Kidney (tissue), 14 donors: Measurements from ENCODE around the gene H3-3A. TPM values are rescaled to one million over a fixed set of nuclear protein-coding genes. Genes with fewer than 3 reads are reported as not detected.
A peak's percentile ranks its signal among the peaks of the same experiment; 100 is the strongest.

Experiments
- DNase-seq, 5 donors: peaks; one replicate each; pipeline ENCODE4 v3.0.0-alpha.2; 2013 to 2020
- FAIRE-seq: peaks from 2 replicates; lab custom pipeline; 2012; peaks lifted over from hg19 to GRCh38; lab: Jason Lieb, UNC
- H3K27ac ChIP-seq, 2 donors: one replicate each; pipeline ENCODE4 v1.7.0; 2013; ENCODE audit warnings: low read depth in 2 of 2, low read length in 2 of 2, inconsistent platforms in 1 of 2
- H3K27me3 ChIP-seq: one replicate; pipeline ENCODE4 v1.7.1; 2013; ENCODE audit warnings: low read length, inconsistent platforms; ENCODE audit not compliant: control insufficient read depth, insufficient read depth
- H3K36me3 ChIP-seq, 3 donors: one replicate each; pipeline versions ENCODE4 v1.7.0 to v1.7.1; 2013; ENCODE audit warnings: low read length in 3 of 3, control low read depth in 1 of 3, inconsistent platforms in 1 of 3; ENCODE audit not compliant: insufficient read depth in 3 of 3, control insufficient read depth in 2 of 3
- H3K4me1 ChIP-seq, 3 donors: one replicate each; pipeline versions ENCODE4 v1.7.0 to v1.7.1; 2013; ENCODE audit warnings: low read length in 3 of 3, inconsistent platforms in 1 of 3, low read depth in 1 of 3; ENCODE audit not compliant: control insufficient read depth in 2 of 3, insufficient read depth in 2 of 3
- H3K4me3 ChIP-seq, 3 donors: one replicate each; pipeline versions ENCODE4 v1.7.0 to v1.8.1; 2013; ENCODE audit warnings: low read length in 3 of 3, control low read depth in 1 of 3, inconsistent platforms in 1 of 3
- H3K9ac ChIP-seq, 3 donors: one replicate each; pipeline versions ENCODE4 v1.7.0 to v1.7.1; 2013; ENCODE audit warnings: low read length in 3 of 3, control low read depth in 1 of 3, inconsistent platforms in 1 of 3
- H3K9me3 ChIP-seq, 3 donors: one replicate each; pipeline versions ENCODE4 v1.7.0 to v1.7.1; 2013; ENCODE audit warnings: low read length in 3 of 3, control low read depth in 1 of 3, inconsistent platforms in 1 of 3; ENCODE audit not compliant: control insufficient read depth in 2 of 3, insufficient read depth in 1 of 3
- intact Hi-C: fragments of 100-400 bp; cut with DNase I; formaldehyde crosslinking; loops from one replicate; pipeline ENCODE4 v1.11.1; 2022
- polyA plus RNA-seq: library from polyadenylated mRNA; stranded (reverse); fragments of 350-450 nt; fragmentation: Illumina TruSeq; extraction: RNeasy Lipid Tissue Mini Kit (QIAGEN cat#74804); gene quantifications from one replicate; pipeline ENCODE4 v1.2.3, GENCODE V29; 2014; ENCODE audit warnings: low read depth, low replicate concordance; ENCODE audit not compliant: insufficient read depth
- total RNA-seq: library from RNA; stranded (reverse); fragmentation: NEBNext Ultra II Directional; extraction: Animal tissue kit (Norgen Biotek cat#: 25700); gene quantifications from one replicate; pipeline ENCODE4 v1.2.1, GENCODE V29; 2021
- TF ChIP-seq, protein P1 (sequence below): IDR thresholded peaks from 3 replicates; pipeline ENCODE4 v1.5.1; 2012; ENCODE audit warnings: mild to moderate bottlenecking, moderate library complexity, borderline replicate concordance; ENCODE audit not compliant: insufficient read depth; ENCODE audit errors: extremely low read depth
- donor health status: control.
- donor health status: control.
- donor health status: control.
- donor health status: control.
- donor health status: control.
- donor health status: DM: yes; HTN: yes; CAD: no.
- donor health status: Normal renal cell carcinoma (clear cell type).

The H3-3A gene
- total and polyA plus RNA-seq, 2 donors from 2014 or later, result 404 to 524 TPM

DNA sequence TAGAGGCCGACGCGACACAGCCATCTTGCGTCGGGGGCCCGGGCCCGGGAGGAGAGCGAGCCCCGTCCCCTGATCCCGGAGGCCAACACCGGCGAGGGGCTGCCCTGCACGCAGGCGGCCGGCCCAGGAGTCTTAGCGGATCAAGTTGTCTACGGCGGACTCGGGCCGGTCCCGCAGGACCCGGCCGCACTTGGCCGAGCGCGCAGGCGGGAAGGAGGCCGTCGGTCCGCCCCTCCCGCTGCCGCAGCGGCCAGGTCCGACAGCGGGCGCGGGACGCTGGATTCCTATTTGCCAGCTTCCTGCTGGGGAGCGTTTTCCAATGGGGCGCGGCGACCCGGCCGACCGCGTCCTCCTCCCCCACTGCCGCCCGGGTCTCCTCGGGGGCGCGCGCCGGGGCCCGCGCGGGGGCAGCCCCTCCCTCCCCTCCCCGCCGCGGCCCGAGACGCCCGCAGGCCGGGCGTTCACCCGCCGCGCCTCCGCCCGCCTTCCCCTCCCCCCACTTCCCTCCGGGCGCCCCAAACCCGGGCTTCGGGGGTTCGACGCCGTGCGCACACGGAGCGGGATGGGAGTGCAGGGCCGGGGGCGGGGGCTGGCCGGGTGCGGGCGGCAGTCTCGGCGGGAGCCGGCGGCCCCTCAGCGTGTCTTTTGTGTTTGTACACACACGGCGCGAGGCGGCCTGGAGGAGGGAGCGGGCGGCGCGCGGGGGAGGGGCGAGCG lies 517 bp upstream of the H3-3A start:
- intact Hi-C loops, result no loop called here
- peaks cover 10 to 22% (median 13%) of the 10 kb centered on the region in 3 donors for H3K4me1 ChIP-seq
- DNase-seq (peak; percentile 91 to 94 (median 93)), FAIRE-seq (no peak)
- H3K27ac ChIP-seq, result peak overlapping the region; percentile 97 to 98
- TF ChIP-seq, protein P1, sequence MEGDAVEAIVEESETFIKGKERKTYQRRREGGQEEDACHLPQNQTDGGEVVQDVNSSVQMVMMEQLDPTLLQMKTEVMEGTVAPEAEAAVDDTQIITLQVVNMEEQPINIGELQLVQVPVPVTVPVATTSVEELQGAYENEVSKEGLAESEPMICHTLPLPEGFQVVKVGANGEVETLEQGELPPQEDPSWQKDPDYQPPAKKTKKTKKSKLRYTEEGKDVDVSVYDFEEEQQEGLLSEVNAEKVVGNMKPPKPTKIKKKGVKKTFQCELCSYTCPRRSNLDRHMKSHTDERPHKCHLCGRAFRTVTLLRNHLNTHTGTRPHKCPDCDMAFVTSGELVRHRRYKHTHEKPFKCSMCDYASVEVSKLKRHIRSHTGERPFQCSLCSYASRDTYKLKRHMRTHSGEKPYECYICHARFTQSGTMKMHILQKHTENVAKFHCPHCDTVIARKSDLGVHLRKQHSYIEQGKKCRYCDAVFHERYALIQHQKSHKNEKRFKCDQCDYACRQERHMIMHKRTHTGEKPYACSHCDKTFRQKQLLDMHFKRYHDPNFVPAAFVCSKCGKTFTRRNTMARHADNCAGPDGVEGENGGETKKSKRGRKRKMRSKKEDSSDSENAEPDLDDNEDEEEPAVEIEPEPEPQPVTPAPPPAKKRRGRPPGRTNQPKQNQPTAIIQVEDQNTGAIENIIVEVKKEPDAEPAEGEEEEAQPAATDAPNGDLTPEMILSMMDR, result no peak
- no peaks in the 10 kb centered on the region for H3K27me3 ChIP-seq
- peak overlapping the region; percentile 48 to 97 (median 91) for H3K9ac ChIP-seq
- H3K4me3 ChIP-seq, result peak overlapping the region; percentile 61 to 94 (median 88)
- H3K36me3 ChIP-seq, result peaks cover 0 to 14% (median 13%) of the 10 kb centered on the region in 3 donors
- no peaks in the 10 kb centered on the region for H3K9me3 ChIP-seq

DNA sequence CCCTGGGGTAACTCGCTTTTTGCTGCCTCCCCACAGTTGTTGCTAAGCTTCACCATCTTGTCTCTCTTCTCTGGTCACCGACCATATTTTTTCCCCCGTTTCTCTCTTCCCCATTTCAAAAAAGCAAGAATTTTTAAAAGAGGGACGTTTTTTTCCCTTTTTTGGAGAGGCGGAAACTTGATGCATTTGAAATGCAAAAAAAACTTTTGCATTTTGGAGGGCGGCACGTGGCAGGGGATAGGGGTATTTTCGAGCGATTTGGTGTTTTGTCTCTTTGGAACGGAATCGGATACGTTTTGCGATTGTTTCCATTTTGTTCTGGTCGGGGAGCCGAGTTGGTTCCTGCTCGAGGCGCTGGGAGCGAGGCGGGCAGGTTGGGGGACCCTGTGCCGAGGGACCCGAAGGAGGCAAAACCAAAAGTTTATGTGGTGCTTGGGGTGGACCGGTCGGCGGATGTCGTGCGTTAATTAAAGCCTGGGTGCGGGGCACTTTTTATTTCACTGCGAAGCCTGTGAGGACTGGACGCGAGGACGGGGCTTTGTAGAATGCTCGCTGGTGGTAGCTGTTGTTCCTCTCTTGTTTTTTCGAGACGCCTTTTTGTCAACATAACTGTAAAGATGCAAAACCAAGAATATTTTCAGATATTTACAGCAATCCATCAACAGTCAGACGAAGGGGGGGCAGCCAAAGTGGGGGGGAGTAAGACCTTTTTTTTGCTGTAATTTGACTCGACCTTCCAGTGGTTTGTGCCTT lies 884 bp downstream of the H3-3A start:
- intact Hi-C loops, result no loop called here
- H3K36me3 ChIP-seq, result peaks cover 0 to 18% (median 14%) of the 10 kb centered on the region in 3 donors
- DNase-seq, result peak; percentile 52 to 79 (median 77)
- H3K4me3 ChIP-seq, result peak overlapping the region; percentile 83 to 93 (median 89)
- H3K9ac ChIP-seq, result peak overlapping the region; percentile 93 to 95 (median 94)
- H3K4me1 ChIP-seq, result peaks cover 10 to 22% (median 13%) of the 10 kb centered on the region in 3 donors
- no peaks in the 10 kb centered on the region for H3K27me3 ChIP-seq
- H3K27ac ChIP-seq, result peak overlapping the region; percentile 98 to 99
- TF ChIP-seq, protein P1, result no peak
- no peaks in the 10 kb centered on the region for H3K9me3 ChIP-seq
- FAIRE-seq, result no peak

DNA sequence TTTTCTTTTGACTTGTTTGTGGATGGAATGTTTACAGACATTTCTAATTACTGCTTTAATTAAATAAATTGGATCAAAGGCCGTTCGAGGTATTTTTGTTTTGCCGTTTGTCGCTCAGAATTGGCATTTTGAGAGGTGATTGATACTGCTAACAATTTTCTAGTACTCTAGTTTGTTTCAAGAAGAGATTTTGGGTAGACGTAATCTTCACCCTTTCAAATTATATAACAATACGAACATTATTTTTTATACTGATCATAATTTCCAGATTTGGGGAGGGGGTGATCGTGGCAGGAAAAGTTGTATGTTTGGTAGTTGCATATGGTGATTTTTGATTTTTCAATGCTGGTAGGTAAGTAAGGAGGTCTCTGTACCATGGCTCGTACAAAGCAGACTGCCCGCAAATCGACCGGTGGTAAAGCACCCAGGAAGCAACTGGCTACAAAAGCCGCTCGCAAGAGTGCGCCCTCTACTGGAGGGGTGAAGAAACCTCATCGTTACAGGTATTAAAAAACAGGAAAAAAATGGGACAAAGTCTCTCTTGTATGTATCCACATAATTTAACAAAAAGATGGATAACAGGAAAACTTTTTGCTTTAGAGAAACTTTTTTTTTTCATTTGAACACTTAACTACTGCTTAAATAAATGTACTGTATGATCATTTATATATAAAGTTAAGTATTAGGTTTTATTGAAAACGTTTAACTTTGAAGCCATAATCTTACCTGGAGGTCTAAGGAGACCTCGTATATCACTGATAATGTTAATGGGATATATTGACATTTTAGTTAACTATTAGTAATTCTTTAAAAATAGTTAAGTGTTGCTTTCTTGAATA lies 1.7 kb downstream of the H3-3A start:
- DNase-seq (peak in 2 of 5 donors; percentile 45 to 52), FAIRE-seq (no peak)
- intact Hi-C loops, result no loop called here
- peaks cover 3 to 23% (median 13%) of the 10 kb centered on the region in 3 donors for H3K36me3 ChIP-seq
- TF ChIP-seq, protein P1, result peak; percentile 43
- no peaks in the 10 kb centered on the region for H3K27me3 ChIP-seq
- peak overlapping the region; percentile 98 to 99 for H3K27ac ChIP-seq
- H3K4me1 ChIP-seq, result peaks cover 10 to 24% (median 13%) of the 10 kb centered on the region in 3 donors
- peak overlapping the region; percentile 83 to 93 (median 89) for H3K4me3 ChIP-seq
- H3K9ac ChIP-seq, result peak overlapping the region; percentile 93 to 95 (median 94)
- H3K9me3 ChIP-seq, result no peaks in the 10 kb centered on the region
